HG02981 (cell line): ENCODE data around the gene GPRC5A.

Source experiments
- ATAC-seq: cut with Tn5 transposase; IDR thresholded peaks from one replicate; pipeline ENCODE4 v1.9.1; 2021; ENCODE audit warnings: mild to moderate bottlenecking, moderate library complexity; ENCODE audit not compliant: unreplicated experiment

Gene GPRC5A

GRCh38 chr12:12938541-12938940 is 47.2 kb downstream of the GPRC5A start:
- no peak for ATAC-seq

- ATAC-seq, result no peak
These were observed 48.5 kb downstream of the GPRC5A start for GRCh38 chr12:12939888-12940287.

- ATAC-seq, result no peak
These were observed 50.3 kb downstream of the GPRC5A start for GRCh38 chr12:12941450-12942350.

- ATAC-seq, result no peak
These were observed 52.4 kb downstream of the GPRC5A start for GRCh38 chr12:12943586-12944260.

- ATAC-seq, result no peak
These were observed 54.2 kb downstream of the GPRC5A start for GRCh38 chr12:12945591-12945990.

GRCh38 chr12:12946686-12947355 is 55.5 kb downstream of the GPRC5A start:
- ATAC-seq, result no peak

- no peak for ATAC-seq
These were observed 56.5 kb downstream of the GPRC5A start for GRCh38 chr12:12947902-12948301.

DNA sequence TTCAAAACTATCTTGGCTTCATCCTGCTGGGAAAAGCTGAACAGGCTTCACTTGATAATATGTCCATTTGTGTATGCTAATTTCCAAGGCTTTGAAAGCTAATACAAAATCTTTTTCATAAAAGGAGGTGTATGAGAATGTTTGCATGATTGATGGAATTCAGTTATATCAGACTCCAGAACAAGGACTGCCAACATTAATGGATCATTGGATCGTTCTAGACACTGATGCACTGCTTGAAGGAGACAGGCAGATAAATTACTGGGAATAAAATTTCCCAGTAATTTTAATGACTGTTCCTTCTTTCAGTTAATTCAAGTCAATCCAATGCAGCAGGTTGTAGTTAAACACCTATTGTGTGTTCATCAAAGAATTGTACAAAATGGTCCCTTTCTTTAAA is 60.1 kb downstream of the GPRC5A start:
- ATAC-seq, result no peak

DNA sequence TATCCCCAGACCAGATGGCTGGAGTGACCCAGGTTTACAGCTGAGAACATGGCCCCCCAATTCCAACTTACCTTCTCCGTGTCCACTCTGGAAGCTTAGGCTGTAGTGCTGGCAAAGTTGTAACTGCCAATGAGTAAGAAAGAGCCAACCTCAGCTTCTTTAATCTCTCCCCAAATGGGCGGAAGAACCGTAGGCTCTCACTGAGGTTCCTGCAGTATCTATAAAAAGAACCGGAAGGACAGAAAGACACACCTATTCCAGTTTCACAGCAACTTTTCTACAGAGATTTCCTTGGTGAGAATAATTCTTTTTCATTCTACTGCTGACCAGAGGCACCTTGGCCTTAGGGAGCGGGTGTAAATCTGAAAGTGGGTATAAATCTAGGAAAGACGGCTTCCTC is 60.7 kb downstream of the GPRC5A start, which contains the start of gene GPRC5D:
Gene GPRC5D, minus strand, starts transcription at position 135 of the 400 bp plus-strand sequence. CDS start 1,786 bp downstream, outside the sequence.
- ATAC-seq, result no peak

DNA sequence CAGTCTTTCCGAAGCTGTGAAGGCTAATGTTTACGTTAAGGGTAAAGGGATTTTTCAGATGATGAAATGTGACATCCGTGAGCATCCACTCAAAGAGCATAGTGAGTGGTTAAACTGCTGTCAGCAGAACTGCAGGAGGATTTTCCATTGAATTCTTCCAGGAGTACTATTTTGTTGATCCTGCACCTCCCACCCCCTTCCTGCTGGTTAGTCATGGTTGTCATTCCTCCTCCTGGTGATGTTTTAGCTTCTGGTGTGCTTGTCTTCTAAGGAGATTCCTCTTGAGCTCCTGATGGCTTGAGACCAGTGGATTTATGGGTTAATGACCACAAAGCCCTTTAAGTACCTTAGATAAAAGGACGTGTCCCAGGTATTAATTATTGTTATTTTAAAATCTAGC is 63.0 kb downstream of the GPRC5A start:
- ATAC-seq, result no peak

DNA sequence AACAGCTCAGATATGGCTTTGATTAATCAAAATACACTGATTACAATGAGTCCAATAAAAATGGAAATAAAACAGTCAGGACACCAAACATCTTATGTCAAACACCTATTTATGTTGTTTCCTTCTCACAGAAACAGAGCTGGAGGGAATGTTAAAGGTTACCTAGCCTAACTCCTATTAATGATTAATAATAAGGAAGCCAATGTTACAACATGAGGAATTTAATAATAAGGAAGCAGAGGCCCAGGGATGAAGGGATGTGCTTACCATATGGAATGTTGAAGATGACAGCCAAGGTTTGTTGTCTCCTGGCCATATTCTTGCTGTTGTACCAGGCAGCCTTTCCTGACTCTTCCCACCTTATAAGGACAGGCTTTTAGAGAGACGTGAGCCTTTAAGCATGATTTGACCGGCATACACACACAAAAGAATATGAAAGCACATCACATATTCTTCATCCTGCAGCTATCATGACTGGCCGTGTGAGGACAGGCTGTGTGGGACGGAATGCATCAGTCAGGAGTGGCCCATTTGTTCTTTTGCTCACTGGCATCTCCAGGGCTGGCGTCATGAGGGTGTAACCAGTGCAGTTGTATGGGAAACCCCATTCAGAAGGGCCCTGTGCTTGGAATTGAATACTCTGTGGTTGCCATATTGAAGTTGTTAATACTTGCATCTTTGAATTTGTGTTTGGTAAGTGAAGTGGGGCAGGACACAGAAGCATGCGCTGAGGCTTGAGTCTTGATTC is 63.7 kb downstream of the GPRC5A start:
- no peak for ATAC-seq

- ATAC-seq, result no peak
These were observed 67.5 kb downstream of the GPRC5A start for GRCh38 chr12:12958886-12959285.

- ATAC-seq, result no peak
These were observed 69.4 kb downstream of the GPRC5A start for GRCh38 chr12:12960639-12961209.

DNA sequence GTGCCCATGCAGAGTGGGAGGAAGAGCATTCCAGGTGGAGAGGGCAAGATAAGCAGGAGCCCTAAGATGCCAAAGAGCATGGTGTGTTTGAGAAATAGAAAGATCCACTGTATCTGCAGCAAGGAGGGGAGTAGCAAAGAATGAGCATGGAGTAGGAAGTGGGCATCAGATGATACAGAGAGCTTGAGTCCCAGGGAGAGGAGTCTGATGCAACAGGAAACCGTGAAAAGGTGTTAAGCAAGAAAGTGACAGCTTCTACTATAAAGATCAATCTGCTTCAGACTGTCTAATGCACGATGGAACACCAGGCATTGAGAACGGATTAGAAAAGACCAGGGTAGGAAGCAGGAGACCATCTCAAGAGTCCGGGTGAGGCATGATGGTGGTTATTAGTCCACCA is 72.9 kb downstream of the GPRC5A start:
- ATAC-seq, result no peak

- ATAC-seq, result no peak
These were observed 74.5 kb downstream of the GPRC5A start for GRCh38 chr12:12965836-12966235.
